Fibroblast of skin of back (primary cell): ENCODE results near the gene RAB3D. TPM values are rescaled to one million over a fixed set of nuclear protein-coding genes. Genes with fewer than 3 reads are reported as not detected.
"Not testable (repeated sequence)": the region's sequence is repeated elsewhere in the genome, so short reads cannot be mapped to it uniquely, and the experiment has no call there.

Source experiments
- DNase-seq: peaks from one replicate; pipeline ENCODE4 v3.0.0-alpha.2; 2013
- polyA plus RNA-seq, 2 experiments: library from polyadenylated mRNA; unstranded; fragments of 120-200 nt; gene quantifications; one replicate each; pipeline ENCODE4 v1.2.1, GENCODE V29; 2013; ENCODE audit not compliant: insufficient read length in 2 of 2

Gene RAB3D, protein sequence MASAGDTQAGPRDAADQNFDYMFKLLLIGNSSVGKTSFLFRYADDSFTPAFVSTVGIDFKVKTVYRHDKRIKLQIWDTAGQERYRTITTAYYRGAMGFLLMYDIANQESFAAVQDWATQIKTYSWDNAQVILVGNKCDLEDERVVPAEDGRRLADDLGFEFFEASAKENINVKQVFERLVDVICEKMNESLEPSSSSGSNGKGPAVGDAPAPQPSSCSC
- 5.5 TPM for polyA plus RNA-seq (2013, experiment 1 of 2; ENCODE audit: insufficient read length)
- polyA plus RNA-seq (2013, experiment 2 of 2; ENCODE audit: insufficient read length): 4.8 TPM

DNA sequence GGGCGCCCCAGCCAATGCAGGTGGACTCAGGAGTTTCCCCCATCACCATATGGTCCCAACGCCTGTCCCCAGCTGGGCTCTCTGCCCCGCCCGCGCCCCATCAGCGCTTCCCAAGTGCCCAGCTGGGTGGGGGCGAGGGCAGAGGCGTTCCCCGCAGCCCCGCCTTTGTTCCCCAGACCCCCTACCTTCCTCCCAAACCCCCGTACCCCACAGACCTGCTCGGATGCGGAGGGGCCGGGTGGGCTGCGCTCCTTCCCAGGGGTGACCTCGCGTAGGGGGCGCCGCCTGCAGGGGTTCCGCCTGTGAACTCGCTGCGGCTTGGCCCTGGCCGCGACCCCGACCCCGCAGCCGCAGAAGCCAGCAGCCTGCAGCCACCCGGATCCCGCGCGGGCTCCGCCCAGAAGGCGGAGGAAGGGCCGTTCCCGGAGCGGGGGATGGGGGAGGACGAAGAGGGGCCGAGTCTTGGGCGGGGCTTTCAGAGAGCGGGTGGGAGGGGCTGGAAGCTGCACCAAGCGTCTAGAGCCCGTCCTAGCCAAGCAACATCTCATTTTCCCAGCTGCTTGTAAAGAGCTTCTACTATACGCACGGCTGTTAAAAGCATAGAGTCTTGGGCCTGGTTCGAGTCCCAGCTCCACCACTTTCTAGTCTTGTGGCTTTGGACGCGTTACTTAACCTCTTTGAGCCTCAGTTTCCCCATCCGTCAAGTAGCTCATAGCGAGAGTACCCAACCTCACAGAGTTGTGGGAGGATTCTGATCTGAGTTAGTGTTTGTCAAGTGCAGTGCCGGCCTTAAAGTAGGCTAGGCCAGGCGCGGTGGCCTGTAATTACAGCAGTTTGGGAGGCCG lies at the start of gene RAB3D:
RAB3D (minus strand) TSS at position 404 of the 845 bp plus-strand sequence. CDS start 2,258 bp downstream, outside the sequence.
- peak; percentile 82 for DNase-seq

DNA sequence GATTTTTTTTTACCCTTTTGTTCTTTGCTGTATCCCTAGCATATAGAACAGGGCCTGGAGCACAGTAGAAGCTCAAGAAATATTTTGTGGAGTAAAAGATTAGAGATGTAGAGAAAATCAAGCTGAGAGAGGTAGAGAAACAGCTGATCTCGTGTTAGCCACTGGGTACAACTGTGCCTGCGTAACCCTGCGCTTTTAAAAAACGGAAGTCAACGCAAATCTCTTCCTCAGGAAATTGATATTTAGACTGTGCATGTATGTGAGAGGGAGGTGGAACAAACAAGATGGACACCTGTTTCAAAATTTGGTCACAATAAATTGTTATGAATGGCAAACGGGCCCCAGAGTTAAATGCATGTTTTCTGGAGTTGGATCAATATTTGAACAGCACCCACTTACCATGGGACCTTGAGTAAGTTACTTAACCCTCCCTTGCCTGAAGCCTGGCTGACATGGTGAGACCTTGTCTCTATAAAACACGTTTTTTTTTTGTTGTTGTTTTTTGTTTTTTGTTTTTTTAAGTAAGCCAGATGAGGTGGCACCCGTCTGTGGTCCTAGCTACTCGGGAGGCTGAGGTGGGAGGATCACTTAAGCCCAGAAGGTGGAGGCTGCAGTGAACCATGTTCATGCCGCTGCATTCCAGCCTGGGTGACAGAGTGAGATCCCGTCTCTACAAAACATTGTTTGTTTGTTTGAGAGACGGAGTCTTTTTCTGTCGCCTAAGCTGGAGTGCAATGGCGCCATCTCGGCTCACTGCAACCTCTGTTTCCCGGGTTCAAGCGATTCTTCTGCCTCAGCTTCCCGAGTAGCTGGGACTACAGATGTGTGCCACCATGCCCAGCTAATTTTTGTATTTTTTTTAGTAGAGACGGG lies 47.9 kb upstream of the RAB3D start:
- DNase-seq: no peak

DNA sequence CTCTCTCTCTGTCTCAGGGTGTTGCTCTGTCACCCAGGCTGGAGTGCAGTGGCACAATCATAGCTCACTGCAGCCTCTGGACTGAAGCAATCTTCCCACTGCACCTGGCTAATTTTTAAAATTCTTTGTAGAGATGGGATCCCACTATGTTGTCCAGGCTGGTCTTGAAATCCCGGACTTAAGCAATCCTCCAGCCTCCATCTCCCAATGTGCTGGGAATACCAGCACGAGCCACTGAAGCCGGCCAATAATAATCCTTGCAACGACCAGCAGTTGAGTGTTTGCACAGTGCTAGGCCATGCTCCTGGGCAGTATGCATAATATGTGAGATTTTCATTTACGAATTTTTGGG lies 45.3 kb upstream of the RAB3D start:
- DNase-seq: no peak

DNA sequence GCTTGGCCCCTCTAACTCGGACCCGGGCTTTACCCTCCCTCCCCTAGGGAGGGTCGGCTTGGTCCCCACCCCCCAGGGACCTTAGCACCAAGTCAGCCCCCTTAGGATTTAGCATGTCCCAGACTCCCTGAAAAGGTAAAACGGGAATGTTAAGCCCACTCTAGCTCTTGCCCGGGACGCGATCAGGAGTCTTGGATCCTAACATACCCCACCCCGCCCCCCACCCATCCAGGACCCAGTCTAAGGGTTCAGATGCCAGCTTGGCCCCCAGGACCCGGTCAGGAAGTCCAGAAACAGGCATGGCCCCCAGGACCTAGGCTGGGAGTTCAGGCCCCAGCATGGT lies 44.2 kb upstream of the RAB3D start:
- no peak for DNase-seq

DNA sequence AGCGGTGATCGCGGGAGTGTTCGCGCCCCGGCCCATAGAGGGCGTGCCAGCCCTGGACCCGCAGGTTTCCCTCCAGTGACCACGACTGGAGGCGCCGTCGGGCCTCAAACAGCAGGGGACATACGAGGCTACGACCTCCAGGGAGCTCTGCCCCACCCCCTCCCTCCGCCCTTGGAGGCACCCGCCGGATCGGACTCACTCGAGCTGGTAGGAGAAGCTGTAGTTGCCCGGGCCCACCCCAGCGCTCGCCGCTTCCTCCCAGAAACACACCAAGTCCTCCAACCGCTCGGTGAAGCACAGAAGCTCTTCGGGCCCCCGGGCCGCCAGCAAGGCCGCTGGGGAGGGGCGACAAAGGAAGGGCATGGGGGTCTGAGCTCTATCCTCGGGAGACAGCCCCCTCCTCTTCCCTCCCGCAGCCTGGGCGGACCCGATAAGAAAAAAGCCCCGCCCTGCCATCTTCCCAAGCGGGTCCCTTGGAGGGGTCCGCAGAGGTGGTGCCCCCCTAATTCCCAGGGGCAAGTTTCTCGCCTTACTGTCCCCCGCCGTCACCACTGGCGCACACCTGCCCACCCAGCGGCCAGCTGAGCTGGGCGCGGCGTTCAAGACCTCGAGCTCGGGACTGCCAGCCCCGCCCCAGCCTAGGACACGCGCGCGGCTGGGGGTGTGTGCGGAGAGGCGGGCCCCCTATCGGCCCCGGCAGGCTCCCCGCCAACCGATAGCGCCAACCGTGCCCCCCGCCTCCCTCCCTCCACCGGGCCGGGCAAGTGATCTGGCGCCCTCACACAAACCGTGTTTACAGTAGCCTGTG lies 43.6 kb upstream of the RAB3D start:
- no peak for DNase-seq

DNA sequence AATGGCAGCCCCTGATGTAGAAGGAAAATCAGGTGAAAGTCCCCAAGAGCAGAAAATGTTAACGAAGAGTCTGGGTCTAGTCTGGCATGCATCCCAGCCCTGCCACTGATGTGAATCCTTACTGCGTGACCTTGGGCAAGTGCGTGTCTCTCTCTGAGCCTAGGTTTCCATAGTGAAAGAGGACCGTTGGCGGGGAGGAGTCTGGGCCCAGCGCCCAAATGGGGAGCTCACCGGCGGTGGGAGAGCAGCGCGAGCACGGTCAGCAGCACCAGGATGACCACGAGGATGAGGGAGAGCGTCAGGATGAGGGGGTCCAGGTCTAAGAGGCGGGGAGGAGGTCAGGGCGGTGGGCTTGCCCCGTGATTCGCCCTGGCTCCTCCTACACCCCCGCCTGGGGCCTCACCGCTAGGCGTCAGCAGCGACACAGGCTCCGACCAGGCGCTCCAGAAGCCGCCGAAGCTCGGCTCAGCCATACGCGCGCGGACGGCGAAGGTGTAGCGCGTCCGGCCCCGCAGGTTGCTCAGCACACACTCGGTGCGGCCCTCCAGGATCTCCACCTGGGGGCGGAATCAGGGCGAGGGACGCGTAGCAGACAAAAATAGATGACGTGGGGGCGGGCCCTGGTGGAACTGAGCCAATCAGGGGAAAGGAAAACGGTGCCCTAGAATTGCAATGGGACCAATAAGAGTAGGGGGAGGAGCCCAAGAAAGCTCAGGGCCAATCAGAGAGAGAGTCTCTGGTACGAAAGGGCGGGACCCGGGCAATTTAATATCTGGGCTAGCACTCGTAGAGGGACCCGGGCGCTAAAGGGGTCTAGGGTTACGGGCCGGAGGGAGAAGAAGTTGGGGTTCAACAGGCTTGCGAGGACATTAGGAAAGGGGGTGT lies 41.4 kb upstream of the RAB3D start:
- peak; percentile 97 for DNase-seq

DNA sequence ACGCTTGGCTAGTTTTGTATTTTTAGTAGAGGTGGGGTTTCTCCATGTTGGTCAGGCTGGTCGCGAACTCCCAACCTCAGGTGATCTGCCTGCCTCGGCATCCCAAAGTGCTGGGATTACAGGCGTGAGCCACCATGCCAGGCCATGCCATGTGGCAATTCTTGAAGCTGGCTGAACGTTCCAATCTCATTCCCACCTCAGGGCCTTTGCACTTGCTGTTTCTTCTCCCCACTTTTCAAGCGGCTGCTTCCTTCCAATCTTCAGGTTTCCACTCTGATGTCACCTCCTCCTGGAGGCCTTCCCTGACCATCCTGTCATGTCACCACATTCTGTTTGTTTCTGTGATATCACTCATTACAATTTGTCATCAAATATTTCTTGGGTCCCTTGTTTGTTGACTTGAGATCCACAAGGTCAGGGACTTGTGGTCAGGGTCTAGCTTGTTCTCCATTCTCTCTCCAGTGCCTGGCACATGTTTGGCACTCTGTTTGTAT lies 40.4 kb upstream of the RAB3D start:
- DNase-seq: no peak

DNA sequence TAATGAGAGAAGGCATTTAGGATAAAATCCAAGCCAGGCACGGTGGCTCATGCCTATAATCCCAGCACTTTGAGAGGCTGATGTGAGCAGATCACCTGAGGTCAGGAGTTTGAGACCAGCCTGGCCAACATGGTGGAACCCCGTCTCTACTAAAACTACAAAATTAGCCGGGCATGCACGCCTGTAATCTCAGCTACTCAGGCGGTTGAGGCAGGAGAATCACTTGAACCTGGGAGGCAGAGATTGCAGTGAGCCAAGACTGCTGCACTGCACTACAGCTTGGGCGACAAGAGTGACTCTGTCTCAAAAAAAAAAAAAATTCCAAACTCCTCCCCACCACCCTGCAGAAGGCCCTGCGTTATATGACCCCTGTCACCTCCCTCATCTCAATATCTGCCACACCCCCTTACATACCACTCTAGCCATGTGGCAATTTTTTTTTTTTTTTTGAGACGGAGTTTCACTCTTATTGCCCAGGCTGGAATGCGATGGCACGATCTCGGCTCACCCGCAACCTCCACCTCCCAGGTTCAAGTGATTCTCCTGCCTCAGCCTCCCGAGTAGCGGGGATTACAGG lies 39.9 kb upstream of the RAB3D start:
- DNase-seq: not testable (repeated sequence)

DNA sequence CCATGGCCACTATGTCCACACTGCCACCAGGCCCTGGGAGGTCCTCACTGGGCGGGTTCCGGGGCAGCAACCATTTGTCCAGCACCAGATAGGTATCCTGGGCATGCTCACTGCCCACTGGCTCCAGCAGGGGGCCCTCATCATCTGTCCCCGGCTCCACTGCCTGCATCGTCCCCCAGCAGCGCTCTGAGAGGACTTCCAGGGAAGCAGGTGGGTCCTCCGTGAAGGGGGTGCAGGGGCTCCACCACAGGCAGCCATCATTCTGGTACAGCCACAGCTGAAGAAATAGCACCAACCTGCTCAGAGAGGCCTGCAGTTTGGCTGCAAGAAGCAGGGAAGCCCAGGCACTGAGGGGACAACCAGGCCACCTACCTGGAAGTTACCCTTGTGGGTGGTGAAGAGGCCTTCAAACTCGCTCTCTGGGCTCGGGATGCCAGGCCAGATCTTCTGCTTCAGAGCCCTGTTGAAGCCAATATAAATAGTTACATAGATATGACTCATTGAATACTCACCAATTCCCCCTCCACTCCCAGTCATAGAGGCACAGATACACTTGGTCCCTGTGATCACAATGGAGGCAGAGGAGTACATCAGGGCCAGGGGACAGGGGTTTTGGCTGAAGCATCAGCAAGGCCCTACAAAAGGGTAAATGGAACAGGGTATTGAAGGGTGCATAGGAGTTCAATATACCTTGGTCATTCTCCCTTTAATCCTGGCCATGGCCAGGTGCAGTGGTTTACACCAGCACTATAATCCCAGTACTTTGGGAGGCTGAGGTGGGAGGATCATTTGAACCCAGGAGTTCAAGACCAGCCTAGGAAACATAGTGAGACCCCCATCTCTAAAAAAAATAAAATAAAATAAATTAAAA lies 39.1 kb upstream of the RAB3D start:
- peak; percentile 91 for DNase-seq

DNA sequence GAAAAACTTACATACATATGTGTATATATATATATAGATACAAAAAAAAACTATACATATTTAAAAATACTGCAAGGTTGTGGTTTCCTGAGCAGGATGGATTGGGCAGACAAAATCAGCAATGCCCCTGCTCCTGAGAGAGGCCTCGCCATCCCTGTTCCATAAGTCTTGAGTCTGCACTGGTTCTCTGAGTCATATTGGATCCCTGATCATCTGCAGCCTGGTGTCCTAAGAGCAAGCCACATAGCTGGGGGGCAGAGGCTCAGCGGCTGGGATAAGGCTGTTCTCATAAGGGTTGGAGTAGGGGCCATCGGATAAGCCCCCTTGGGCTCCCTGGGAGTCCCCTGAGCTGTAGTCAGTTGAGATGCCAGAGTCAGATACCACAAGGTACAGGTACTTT lies 38.3 kb upstream of the RAB3D start:
- peak; percentile 44 for DNase-seq

DNA sequence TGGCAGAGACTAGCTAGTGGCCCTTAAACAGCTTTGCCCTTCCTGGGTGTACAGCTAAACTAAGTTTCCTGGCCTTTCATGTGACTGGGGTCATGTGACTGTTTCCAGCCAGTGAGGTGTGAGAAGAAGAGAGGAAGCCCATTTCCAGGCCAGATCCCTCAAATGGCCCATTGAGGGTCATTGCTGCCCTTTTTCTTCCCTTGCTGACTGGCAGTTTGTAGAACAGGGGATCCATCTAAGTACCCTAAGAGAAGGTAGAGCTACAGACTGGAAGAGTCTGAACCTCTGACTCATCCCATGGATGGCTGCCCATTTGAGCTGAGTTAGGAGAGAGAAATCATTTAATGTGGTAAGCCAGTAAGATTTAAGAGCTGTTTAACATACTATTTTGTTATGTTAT lies 37.8 kb upstream of the RAB3D start:
- peak; percentile 93 for DNase-seq

DNA sequence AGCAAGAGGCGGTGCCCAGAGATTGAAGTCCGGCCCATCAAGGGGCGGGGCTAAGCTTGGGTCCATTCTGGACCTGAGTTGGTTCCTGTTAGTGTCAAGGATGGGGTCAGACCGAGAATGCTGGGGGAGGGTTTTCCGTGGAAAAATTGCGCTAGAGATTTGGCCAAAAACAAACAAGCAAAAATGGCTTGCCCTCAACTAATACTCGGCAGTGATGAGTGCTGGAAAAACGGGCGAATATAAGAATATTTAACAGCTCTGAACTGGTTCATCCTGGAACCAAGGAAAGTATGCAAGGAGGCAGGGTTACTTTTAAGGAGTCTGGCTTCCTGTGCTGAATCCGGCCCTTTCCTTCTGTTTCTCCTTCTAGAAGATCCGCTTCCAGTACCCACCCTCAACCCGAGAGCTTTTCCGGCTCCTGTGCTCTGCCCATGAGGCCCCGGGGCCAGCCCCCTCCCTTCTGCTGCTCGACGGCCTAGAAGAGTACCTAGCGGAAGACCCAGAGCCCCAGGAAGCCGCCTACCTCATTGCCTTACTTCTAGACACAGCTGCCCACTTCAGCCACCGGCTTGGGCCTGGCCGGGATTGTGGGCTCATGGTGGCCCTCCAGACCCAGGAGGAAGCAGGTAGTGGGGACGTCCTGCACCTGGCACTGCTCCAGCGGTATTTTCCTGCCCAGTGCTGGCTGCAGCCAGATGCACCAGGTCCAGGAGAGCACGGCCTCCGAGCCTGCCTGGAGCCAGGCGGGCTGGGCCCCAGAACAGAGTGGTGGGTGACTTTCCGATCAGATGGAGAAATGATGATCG lies 35.9 kb upstream of the RAB3D start:
- DNase-seq: no peak

DNA sequence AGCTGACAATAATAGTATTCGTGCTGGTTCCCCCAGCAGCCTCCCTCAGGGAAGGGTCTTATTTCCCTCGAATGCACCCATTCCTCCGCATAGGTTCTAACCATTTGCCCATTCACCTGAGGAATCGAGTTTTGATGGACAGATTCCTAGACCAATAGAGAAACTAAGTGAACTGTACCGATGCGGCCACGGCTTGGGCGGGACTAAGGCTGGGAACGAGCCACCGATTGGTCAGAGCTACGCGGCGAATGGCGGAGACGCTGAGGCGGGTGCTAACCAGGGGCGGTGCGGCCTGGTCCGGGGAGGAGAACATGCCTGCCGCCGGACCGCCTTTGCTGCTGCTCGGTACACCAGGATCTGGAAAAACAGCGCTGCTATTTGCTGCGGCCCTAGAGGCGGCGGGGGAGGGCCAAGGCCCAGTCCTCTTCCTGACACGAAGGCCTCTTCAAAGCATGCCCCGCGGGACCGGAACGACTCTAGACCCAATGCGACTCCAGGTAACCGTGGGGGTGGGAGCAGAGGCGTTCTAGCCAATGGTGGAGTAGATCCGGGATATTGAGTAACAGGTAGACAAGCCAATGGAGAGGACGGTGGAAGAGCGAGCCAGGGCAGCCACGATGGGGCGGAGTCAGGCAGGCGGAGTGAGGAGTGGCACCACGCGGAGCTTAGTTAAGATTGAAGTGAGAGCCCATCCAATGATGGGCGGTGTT lies 35.1 kb upstream of the RAB3D start, which contains the start of gene SWSAP1:
SWSAP1 (plus strand) TSS at position 234 of the 710 bp plus-strand sequence; CDS start at position 249, 15 bp downstream.
- peak; percentile 99 for DNase-seq

DNA sequence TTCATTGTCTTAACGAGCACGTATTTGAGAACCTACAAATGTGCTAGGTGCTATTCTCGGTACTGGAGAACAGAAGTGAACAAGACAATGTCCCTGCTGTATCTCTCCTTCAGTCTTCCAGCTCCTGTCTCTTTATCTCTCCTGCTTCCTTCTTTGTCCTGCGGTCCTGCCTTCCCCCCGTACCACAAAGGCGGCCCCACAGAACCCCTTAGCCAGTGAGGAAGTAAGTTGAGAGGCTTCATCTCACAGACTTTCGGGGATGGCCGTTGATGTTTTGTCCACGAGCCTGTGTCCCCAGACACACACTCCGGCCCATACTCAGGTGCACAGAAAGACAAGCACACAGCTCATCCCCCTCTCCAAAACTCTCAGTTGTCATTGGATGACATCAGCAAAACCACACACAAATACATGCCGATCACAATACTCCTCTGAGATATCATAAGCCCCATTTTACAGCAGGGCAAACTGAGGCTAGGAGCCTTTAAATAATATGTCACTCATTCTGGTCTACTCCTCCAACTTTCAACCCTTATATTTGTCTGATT lies 34.5 kb upstream of the RAB3D start:
- DNase-seq: no peak

DNA sequence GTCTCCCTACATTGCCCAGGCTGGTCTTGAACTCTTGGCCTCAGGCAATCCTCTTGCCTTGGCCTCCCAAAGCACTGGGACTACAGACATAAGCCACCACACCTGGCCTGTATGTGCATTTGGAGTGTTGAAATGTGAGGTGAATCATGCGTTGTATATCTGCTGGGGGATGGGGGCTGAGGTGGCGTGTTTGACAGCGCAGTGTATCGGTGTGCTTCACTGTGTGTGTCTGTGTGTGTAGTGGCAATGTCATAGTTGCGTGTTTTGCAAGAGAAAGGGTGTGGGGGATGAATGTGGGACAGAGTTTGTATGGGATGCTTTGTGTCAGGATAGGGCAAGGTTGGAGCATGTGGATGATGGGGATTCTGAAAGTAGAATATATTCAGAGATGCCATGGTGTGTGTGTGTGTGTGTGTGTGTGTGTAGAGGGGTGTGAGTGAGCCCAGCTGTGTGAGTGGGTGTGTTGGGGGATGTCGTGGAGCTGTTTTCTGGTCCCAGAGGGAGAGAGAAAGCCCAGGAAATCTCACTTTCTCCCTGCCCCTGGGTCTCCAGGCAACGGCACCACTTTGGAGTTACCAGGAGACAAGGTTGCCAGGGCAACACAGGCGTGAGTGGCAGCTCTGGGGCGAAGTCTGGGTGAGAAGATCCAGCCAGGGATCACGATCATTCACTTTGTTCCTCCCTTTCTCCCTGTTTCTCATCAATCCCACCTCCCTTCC lies 33.9 kb upstream of the RAB3D start:
- DNase-seq: peak; percentile 22

DNA sequence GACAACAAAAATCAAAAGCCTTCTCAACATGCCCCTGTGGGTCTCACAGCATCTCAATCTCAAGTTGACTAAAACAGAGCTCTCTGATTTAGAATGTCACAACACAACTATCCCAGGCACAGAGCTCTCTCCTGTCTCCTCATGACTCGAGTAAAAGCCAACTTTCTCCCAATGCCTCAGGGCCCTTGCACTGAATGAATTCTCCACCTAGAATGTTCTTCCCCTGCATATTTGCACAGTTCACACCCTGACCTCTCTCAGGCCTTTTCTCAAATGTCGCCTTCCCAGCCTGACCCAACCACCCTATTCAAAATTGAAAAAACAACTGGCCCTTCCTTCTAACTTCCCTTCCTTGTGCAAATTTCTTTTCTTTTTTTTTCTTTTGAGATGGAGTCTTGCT lies 31.3 kb upstream of the RAB3D start:
- no peak for DNase-seq

DNA sequence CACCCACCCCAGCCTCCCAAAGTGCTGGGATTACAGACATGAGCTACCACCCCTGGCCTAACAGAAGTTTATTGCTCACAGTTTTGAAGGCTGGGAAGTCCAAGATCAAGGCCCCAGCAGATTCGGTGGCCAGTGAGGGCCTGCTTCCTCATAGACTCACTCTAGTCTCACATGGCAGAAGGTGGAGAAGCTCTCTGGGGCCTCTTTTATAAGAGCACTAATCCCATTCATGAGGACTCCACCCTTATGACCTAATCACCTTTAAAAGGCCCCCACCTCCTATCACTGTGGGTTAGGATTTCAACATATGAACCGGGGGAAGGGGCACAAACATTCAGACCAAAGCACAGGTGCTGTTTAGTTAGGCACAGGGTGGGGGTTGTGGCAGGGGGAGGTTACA lies 28.1 kb upstream of the RAB3D start:
- DNase-seq: no peak
